ENCODE data around the gene POLRMT. TPM values are rescaled to one million over a fixed set of nuclear protein-coding genes. Genes with fewer than 3 reads are reported as not detected.

The POLRMT gene
- polyA plus RNA-seq, 1 of the 3 experiments (the other 2 are of a cell fraction) = 38.2 TPM

DNA sequence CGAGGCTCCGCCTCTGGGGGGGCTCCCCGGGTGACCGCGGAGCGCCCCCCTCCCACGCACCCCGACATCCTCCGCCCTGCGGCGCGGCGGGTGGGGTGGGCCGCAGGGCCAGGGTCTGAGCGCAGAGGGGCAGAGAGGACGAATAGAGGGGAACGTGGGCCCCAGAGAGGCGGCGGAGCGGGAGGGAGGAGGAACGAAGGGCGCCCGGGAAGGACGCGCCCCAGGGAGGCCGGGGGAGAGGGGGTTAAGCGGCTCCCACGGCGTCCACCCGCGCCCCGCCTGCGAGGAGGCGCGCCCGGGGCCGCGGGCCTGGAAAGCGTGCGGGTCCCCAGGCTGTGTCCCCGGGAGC, 42.6 kb downstream of the POLRMT start:
- Histone ChIP-seq H3K9ac (no peak overlapping the region), H3K9me2 (no peaks in the 10 kb centered on the region), H3K9me3 (no peaks in the 10 kb centered on the region), H2AFZ (ENCODE audit: low read depth) (no peak overlapping the region), H3K36me3 (replicated peaks in 1 of 2; ENCODE audit: control insufficient read depth in 1 of 2, insufficient read depth in 2 of 2, low read length in 1 of 2) (no peaks in the 10 kb centered on the region), H3K27ac (ENCODE audit: low read depth in 2 of 2, low read length in 1 of 2) (no peak overlapping the region), H3K4me3 (ENCODE audit: low read depth in 2 of 2, low read length in 1 of 2) (peak overlapping the region; percentile 50 to 67), H3K27me3 (ENCODE audit: insufficient read depth) (no peaks in the 10 kb centered on the region), H3K4me2 (peak overlapping the region; percentile 79), H3K79me2 (ENCODE audit: insufficient read depth) (peaks cover 4% of the 10 kb centered on the region; the same call in 1 of the 2 replicates), H3F3A (replicated peaks; ENCODE audit: insufficient read depth) (peaks cover 11% of the 10 kb centered on the region), H4K20me1 (ENCODE audit: insufficient read depth) (peaks cover 45% of the 10 kb centered on the region), H3K4me1 (ENCODE audit: control insufficient read depth in 1 of 2, insufficient read depth in 2 of 2, low read depth in 1 of 2, low read length in 1 of 2) (peaks cover 4 to 23% of the 10 kb centered on the region in 2 experiments; a peak in 1 of 4 replicates)
- 39% methylated on average over 7 of the region's 41 CpGs for WGBS (ENCODE audit: low lambda C conversion rate)
- TF ChIP-seq, protein P1, sequence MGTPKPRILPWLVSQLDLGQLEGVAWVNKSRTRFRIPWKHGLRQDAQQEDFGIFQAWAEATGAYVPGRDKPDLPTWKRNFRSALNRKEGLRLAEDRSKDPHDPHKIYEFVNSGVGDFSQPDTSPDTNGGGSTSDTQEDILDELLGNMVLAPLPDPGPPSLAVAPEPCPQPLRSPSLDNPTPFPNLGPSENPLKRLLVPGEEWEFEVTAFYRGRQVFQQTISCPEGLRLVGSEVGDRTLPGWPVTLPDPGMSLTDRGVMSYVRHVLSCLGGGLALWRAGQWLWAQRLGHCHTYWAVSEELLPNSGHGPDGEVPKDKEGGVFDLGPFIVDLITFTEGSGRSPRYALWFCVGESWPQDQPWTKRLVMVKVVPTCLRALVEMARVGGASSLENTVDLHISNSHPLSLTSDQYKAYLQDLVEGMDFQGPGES (IDR thresholded peaks at IDR 0.05; ENCODE audit: low read depth, low read length) = no peak
- no peak for TF ChIP-seq RAD21 (IDR thresholded peaks at IDR 0.05; ENCODE audit: low read length)
- TF ChIP-seq RCOR1 (IDR thresholded peaks at IDR 0.05; ENCODE audit: low read length) = no peak
- TF ChIP-seq, protein P2, sequence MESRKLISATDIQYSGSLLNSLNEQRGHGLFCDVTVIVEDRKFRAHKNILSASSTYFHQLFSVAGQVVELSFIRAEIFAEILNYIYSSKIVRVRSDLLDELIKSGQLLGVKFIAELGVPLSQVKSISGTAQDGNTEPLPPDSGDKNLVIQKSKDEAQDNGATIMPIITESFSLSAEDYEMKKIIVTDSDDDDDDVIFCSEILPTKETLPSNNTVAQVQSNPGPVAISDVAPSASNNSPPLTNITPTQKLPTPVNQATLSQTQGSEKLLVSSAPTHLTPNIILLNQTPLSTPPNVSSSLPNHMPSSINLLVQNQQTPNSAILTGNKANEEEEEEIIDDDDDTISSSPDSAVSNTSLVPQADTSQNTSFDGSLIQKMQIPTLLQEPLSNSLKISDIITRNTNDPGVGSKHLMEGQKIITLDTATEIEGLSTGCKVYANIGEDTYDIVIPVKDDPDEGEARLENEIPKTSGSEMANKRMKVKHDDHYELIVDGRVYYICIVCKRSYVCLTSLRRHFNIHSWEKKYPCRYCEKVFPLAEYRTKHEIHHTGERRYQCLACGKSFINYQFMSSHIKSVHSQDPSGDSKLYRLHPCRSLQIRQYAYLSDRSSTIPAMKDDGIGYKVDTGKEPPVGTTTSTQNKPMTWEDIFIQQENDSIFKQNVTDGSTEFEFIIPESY (IDR thresholded peaks at IDR 0.05; ENCODE audit: borderline replicate concordance, low read depth) = no peak
- ChIA-PET CTCF (no interaction called here), POLR2A (no interaction called here)
- DNase-seq = no peak

DNA sequence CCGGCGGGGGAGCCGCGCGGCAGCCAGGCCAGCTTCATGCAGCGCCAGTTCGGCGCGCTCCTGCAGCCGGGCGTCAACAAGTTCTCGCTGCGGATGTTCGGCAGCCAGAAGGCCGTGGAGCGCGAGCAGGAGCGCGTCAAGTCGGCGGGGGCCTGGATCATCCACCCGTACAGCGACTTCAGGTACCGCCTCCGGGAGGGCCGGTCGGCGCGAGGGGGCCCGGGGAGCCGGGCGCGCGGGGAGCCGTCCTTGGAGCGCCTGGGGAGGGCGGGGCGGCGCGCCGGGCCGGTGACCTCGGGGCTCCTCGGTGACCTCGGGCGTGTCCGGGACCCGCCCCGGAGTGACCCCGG, 43.0 kb downstream of the POLRMT start:
- peak overlapping the region; percentile 50 to 67 for H3K4me3 ChIP-seq (ENCODE audit: low read depth in 2 of 2, low read length in 1 of 2)
- peaks cover 4% of the 10 kb centered on the region; the same call in 1 of the 2 replicates for H3K79me2 ChIP-seq (ENCODE audit: insufficient read depth)
- H3F3A ChIP-seq (replicated peaks; ENCODE audit: insufficient read depth) = peaks cover 11% of the 10 kb centered on the region
- DNase-seq = peak; percentile 68
- ChIA-PET CTCF (no interaction called here), POLR2A (interaction anchor here (0.6 kb wide), 1 partner anchor 10 kb away, joined by 4 read pairs; no protein-coding TSS in a partner anchor)
- WGBS (ENCODE audit: low lambda C conversion rate) = 3% methylated on average over 12 of the region's 50 CpGs
- no peak overlapping the region for H3K27ac ChIP-seq (ENCODE audit: low read depth in 2 of 2, low read length in 1 of 2)
- H3K27me3 ChIP-seq (ENCODE audit: insufficient read depth) = no peaks in the 10 kb centered on the region
- no peak overlapping the region for H2AFZ ChIP-seq (ENCODE audit: low read depth)
- peaks cover 4 to 23% of the 10 kb centered on the region in 2 experiments; a peak in 1 of 4 replicates for H3K4me1 ChIP-seq (ENCODE audit: control insufficient read depth in 1 of 2, insufficient read depth in 2 of 2, low read depth in 1 of 2, low read length in 1 of 2)
- peaks cover 43% of the 10 kb centered on the region for H4K20me1 ChIP-seq (ENCODE audit: insufficient read depth)
- no peaks in the 10 kb centered on the region for H3K9me2 ChIP-seq
- H3K9me3 ChIP-seq = no peaks in the 10 kb centered on the region
- H3K36me3 ChIP-seq (replicated peaks in 1 of 2; ENCODE audit: control insufficient read depth in 1 of 2, insufficient read depth in 2 of 2, low read length in 1 of 2) = no peaks in the 10 kb centered on the region
- TF ChIP-seq JUND (IDR thresholded peaks at IDR 0.05) (no peak), RXRA (IDR thresholded peaks at IDR 0.05; ENCODE audit: borderline replicate concordance, low read depth) (no peak)
- TF ChIP-seq, protein P3, sequence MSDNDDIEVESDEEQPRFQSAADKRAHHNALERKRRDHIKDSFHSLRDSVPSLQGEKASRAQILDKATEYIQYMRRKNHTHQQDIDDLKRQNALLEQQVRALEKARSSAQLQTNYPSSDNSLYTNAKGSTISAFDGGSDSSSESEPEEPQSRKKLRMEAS (IDR thresholded peaks at IDR 0.05; ENCODE audit: low read depth) = peak; percentile 47; the same call in 1 of the 2 replicates
- peak overlapping the region; percentile 79 for H3K4me2 ChIP-seq
- no peak overlapping the region for H3K9ac ChIP-seq

Measured in SK-N-SH (cell line).